Spleen (tissue), 13 donors: ENCODE measurements around the gene IQCE. TPM values are rescaled to one million over a fixed set of nuclear protein-coding genes. Genes with fewer than 3 reads are reported as not detected.

Experiments used
- DNase-seq: peaks from one replicate; pipeline ENCODE4 v3.0.0-alpha.2; 2020
- H3K27ac ChIP-seq, 8 donors: fragments of 200-600 bp; sonication (generic) in 7 of 8; 1 replicate in 4 of 8; 2 replicates in 4 of 8; pipeline versions ENCODE4 v1.5.0 to v1.8.0; 2016 to 2021; ENCODE audit warnings: inconsistent platforms in 4 of 8, mild to moderate bottlenecking in 4 of 8, moderate library complexity in 1 of 8
- H3K27me3 ChIP-seq, 7 donors: fragments of 200-600 bp; sonication (generic) in 6 of 7; replicated peaks in 1 of 7; 1 replicate in 4 of 7; 2 replicates in 3 of 7; pipeline versions ENCODE4 v1.5.0 to v1.8.0; 2016 to 2021; ENCODE audit warnings: inconsistent platforms in 3 of 7, mild to moderate bottlenecking in 1 of 7
- H3K36me3 ChIP-seq, 6 donors: fragments of 200-600 bp; sonication (generic) in 5 of 6; 1 replicate in 4 of 6; 2 replicates in 2 of 6; pipeline versions ENCODE4 v1.5.0 to v1.8.0; 2016 to 2021; ENCODE audit warnings: inconsistent platforms in 2 of 6
- H3K4me1 ChIP-seq, 6 donors: fragments of 200-600 bp; sonication (generic) in 5 of 6; 1 replicate in 3 of 6; 2 replicates in 3 of 6; pipeline versions ENCODE4 v1.5.0 to v1.8.0; 2016 to 2021; ENCODE audit warnings: inconsistent platforms in 3 of 6
- H3K4me3 ChIP-seq, 8 donors: fragments of 200-600 bp; sonication (generic) in 7 of 8; 1 replicate in 4 of 8; 2 replicates in 4 of 8; pipeline versions ENCODE4 v1.5.0 to v1.8.0; 2016 to 2021; ENCODE audit warnings: inconsistent platforms in 4 of 8, mild to moderate bottlenecking in 4 of 8, moderate library complexity in 2 of 8
- H3K9me3 ChIP-seq, 8 donors: fragments of 200-600 bp; sonication (generic) in 7 of 8; 1 replicate in 4 of 8; 2 replicates in 4 of 8; pipeline versions ENCODE4 v1.5.0 to v1.8.0; 2016 to 2021; ENCODE audit warnings: inconsistent platforms in 4 of 8
- POLR2A ChIP-seq, 3 donors: fragments of 450-650 bp; IDR thresholded peaks; one replicate each; pipeline ENCODE4 v1.5.1; 2017; ENCODE audit warnings: antibody characterized with exemption in 3 of 3, mild to moderate bottlenecking in 1 of 3
- POLR2AphosphoS5 ChIP-seq, 3 donors: sonication (generic); formaldehyde crosslinking; IDR thresholded peaks; one replicate each; pipeline ENCODE4 v1.5.1; 2017; ENCODE audit warnings: antibody characterized with exemption in 3 of 3
- WGBS, 5 donors: extraction: QIAGEN DNeasy Blood & Tissue Kit in 3 of 5; methylation state at CpG; one replicate each; pipeline versions ENCODE4 v1.1.5 to v1.1.7; 2013 to 2018; 5-methylcytosine and 5-hydroxymethylcytosine counted together
- intact Hi-C: fragments of 100-400 bp; cut with DNase I; formaldehyde crosslinking; loops from one replicate; pipeline ENCODE4 v1.15.0; 2023; ENCODE audit warnings: low total_unique reads
- long read RNA-seq, 2 donors: transcript quantifications; one replicate each; lab custom pipeline, GENCODE V29; 2026
- polyA plus RNA-seq, 3 donors: library from polyadenylated mRNA; stranded (reverse); fragments of 200-250 nt; gene quantifications; one replicate each; pipeline ENCODE4 v1.2.1, GENCODE V29; 2013
- total RNA-seq, 7 donors: library from RNA; depleted of rRNA in 3 of 7; stranded (reverse); fragments of >200 nt in 3 of 7; fragmentation: NEBNext Ultra II Directional in 4 of 7; extraction: Animal tissue kit (Norgen Biotek cat#: 25700) in 4 of 7; gene quantifications; one replicate each; pipeline versions ENCODE4 v1.1.0 to v1.2.1, GENCODE V29; 2016 to 2021
- TF ChIP-seq, protein P1 (sequence below), 11 experiments: fragments of 200-600 bp in 7 of 11; fragments of 450-650 bp in 4 of 11; sonication (generic) in 4 of 11; IDR thresholded peaks in 8 of 11; conservative IDR thresholded peaks in 3 of 11; 1 replicate in 7 of 11; 2 replicates in 4 of 11; pipeline versions ENCODE4 v1.4.0 to v1.8.0; 2016 to 2021; ENCODE audit warnings: antibody characterized with exemption in 11 of 11, inconsistent platforms in 4 of 11, mild to moderate bottlenecking in 1 of 11
- donor health status: healthy with polysubstance abuse.
- donor health status: DM: no; HTN: no; CAD: no; lungs with moderate emphysema.
- donor health status: DM: no; HTN: no; CAD: no.
- donor health status: Bipolar disorder and iron deficiency.
- donor health status: healthy.
- donor health status: DM: no; HTN: no; CAD: no.
- donor health status: DM: yes; HTN: yes; CAD: no.

IQCE gene
- 10 to 100 TPM in 6 of 7 donors, 1 to 10 TPM in 1; 7.1 to 17.1 (median 13.2) TPM for total RNA-seq
- 1 to 10 TPM; 1.2 to 4.4 (median 2.2) TPM for polyA plus RNA-seq
- long read RNA-seq, donor 1, full-length matches to known transcripts, result 3 of 3 reads
- long read RNA-seq, donor 1, partial matches to known transcripts, result 0 of 3 reads
- long read RNA-seq, donor 1, other reads (novel, unspliced or antisense), result 0 of 3 reads
- long read RNA-seq, donor 2, result 0 reads

DNA sequence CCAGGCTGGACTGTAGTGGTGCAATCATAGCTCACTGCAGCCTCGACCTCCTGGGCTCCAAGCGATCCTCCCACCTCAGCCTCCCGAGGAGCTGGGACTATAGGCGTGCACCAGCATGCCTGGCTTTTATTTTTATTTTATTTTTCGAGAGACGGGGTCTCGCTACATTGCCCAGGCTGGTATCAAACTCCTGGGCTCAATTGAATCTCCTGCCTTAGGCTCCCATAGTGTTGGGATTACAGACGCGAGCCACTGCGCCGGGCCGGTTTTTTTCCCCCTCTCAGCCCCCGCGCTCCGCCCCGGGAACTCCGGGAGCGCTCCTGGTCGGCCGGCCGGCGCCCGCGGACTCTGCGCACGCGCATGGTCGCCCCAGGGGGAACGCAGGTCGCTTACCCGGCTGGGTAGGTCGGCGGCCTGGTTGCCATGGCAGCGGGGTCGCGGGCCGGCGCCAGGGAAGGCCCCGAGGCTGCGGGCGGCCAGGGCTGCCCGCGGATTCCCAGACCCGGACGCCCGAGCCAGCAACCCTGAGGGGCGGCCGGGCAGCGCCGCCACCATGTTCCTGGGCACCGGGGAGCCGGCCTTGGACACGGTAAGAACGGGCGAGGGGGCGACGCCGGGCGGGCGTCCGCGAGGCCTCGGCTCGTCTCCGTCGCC lies at the start of gene IQCE:
IQCE (plus strand) TSS at position 351 of the 654 bp plus-strand sequence; CDS start at position 554, 203 bp downstream.
- Histone ChIP-seq H3K36me3 (no peaks in the 10 kb centered on the region), H3K9me3 (no peaks in the 10 kb centered on the region), H3K4me1 (peaks cover 13 to 78% (median 57%) of the 10 kb centered on the region in 6 donors), H3K27me3 (no peaks in the 10 kb centered on the region), H3K4me3 (peak within 1 kb of the TSS; percentile 72 to 100 (median 94)), H3K27ac (peak within 1 kb of the TSS; percentile 53 to 82 (median 76))
- 2 to 4% (median 2%) methylated on average over 18 to 66 of the region's 66 CpGs for WGBS, 5 donors
- intact Hi-C loops, result no loop called here
- peak; percentile 99 for DNase-seq
- TF ChIP-seq POLR2AphosphoS5 (IDR thresholded peaks at IDR 0.05), result peak; percentile 37 to 85 (median 83)
- TF ChIP-seq, protein P1, sequence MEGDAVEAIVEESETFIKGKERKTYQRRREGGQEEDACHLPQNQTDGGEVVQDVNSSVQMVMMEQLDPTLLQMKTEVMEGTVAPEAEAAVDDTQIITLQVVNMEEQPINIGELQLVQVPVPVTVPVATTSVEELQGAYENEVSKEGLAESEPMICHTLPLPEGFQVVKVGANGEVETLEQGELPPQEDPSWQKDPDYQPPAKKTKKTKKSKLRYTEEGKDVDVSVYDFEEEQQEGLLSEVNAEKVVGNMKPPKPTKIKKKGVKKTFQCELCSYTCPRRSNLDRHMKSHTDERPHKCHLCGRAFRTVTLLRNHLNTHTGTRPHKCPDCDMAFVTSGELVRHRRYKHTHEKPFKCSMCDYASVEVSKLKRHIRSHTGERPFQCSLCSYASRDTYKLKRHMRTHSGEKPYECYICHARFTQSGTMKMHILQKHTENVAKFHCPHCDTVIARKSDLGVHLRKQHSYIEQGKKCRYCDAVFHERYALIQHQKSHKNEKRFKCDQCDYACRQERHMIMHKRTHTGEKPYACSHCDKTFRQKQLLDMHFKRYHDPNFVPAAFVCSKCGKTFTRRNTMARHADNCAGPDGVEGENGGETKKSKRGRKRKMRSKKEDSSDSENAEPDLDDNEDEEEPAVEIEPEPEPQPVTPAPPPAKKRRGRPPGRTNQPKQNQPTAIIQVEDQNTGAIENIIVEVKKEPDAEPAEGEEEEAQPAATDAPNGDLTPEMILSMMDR (IDR thresholded peaks at IDR 0.05 in 8 of 11, conservative IDR thresholded peaks at IDR 0.05 in 3 of 11), result no peak

GRCh38 chr7:2509298-2509906 lies 49.4 kb upstream of the IQCE start:
- Histone ChIP-seq H3K27ac (peak overlapping the region; percentile 73 to 97 (median 90)), H3K36me3 (no peaks in the 10 kb centered on the region), H3K9me3 (no peaks in the 10 kb centered on the region), H3K4me1 (peaks cover 52 to 69% (median 59%) of the 10 kb centered on the region in 6 donors), H3K4me3 (peak overlapping the region in 3 of 8 donors; percentile 6 to 59 (median 22)), H3K27me3 (no peaks in the 10 kb centered on the region)
- DNase-seq, result peak; percentile 84
- WGBS, 5 donors, result 68 to 78% (median 71%) methylated on average over 11 to 23 of the region's 23 CpGs
- intact Hi-C loops, result no loop called here
- TF ChIP-seq POLR2A (IDR thresholded peaks at IDR 0.05) (no peak), POLR2AphosphoS5 (IDR thresholded peaks at IDR 0.05) (no peak)
- TF ChIP-seq, protein P1 (IDR thresholded peaks at IDR 0.05 in 8 of 11, conservative IDR thresholded peaks at IDR 0.05 in 3 of 11), result no peak

- Histone ChIP-seq H3K9me3 (no peaks in the 10 kb centered on the region), H3K36me3 (no peaks in the 10 kb centered on the region), H3K27ac (peak overlapping the region; percentile 73 to 97 (median 90)), H3K4me3 (peak overlapping the region in 1 of 8 donors; percentile 55), H3K4me1 (peaks cover 52 to 72% (median 59%) of the 10 kb centered on the region in 6 donors), H3K27me3 (no peaks in the 10 kb centered on the region)
- TF ChIP-seq, protein P1 (IDR thresholded peaks at IDR 0.05 in 8 of 11, conservative IDR thresholded peaks at IDR 0.05 in 3 of 11), result no peak
- no peak for TF ChIP-seq POLR2AphosphoS5 (IDR thresholded peaks at IDR 0.05)
- TF ChIP-seq POLR2A (IDR thresholded peaks at IDR 0.05), result no peak
- intact Hi-C loops, result no loop called here
- DNase-seq, result peak; percentile 84
- 82 to 90% (median 86%) methylated on average over 10 to 13 of the region's 13 CpGs for WGBS, 5 donors
Measured at GRCh38 chr7:2510130-2510776, 48.5 kb upstream of the IQCE start.
